Tibial nerve (tissue), 4 donors: ENCODE results near the gene ZNF670.
"Not testable (repeated sequence)": the region's sequence is repeated elsewhere in the genome, so short reads cannot be mapped to it uniquely, and the experiment has no call there.

ENCODE experiments used
- CTCF ChIP-seq, 5 experiments: fragments of 200-600 bp in 3 of 5; fragments of 450-650 bp in 2 of 5; sonication (generic) in 3 of 5; IDR thresholded peaks; one replicate each; pipeline ENCODE4 v1.5.1; 2016 to 2019; ENCODE audit warnings: antibody characterized with exemption in 5 of 5, mild to moderate bottlenecking in 3 of 5, moderate library complexity in 2 of 5
- EP300 ChIP-seq, 2 donors: sonication (generic); formaldehyde crosslinking; IDR thresholded peaks; one replicate each; pipeline ENCODE4 v1.6.1; 2017; ENCODE audit warnings: antibody characterized with exemption in 2 of 2, mild to moderate bottlenecking in 1 of 2
- POLR2A ChIP-seq, 2 donors: fragments of 450-650 bp; IDR thresholded peaks; one replicate each; pipeline ENCODE4 v1.6.1; 2017; ENCODE audit warnings: antibody characterized with exemption in 2 of 2, mild to moderate bottlenecking in 2 of 2, moderate library complexity in 2 of 2

GRCh38 chr1:247126601-247127000 lies 48.0 kb upstream of the ZNF670 start:
- TF ChIP-seq EP300, CTCF, POLR2A (IDR thresholded peaks at IDR 0.05): not testable (repeated sequence)
